Trophoblast cell (in vitro differentiated cells and primary cell): Measurements from ENCODE around the gene ASB2.

Experiments used
- DNase-seq, 2 donors: peaks; one replicate each; pipeline ENCODE4 v3.0.0-alpha.2; 2016
- H2AFZ ChIP-seq: 2 replicates; pipeline ENCODE4 v1.6.1; 2013; ENCODE audit warnings: low read length, moderate library complexity, mild to moderate bottlenecking; ENCODE audit not compliant: insufficient read depth, poor library complexity
- H2AK5ac ChIP-seq: 2 replicates; pipeline ENCODE4 v1.6.1; 2013; ENCODE audit warnings: mild to moderate bottlenecking, low read length
- H2BK120ac ChIP-seq: 2 replicates; pipeline ENCODE4 v1.6.1; 2013; ENCODE audit warnings: low read length, mild to moderate bottlenecking, moderate library complexity; ENCODE audit not compliant: insufficient read depth, poor library complexity
- H2BK12ac ChIP-seq: 2 replicates; pipeline ENCODE4 v1.6.1; 2013; ENCODE audit warnings: mild to moderate bottlenecking, low read length, moderate library complexity
- H2BK5ac ChIP-seq: 2 replicates; pipeline ENCODE4 v1.6.1; 2013; ENCODE audit warnings: low read length, low read depth, moderate library complexity, mild to moderate bottlenecking; ENCODE audit not compliant: poor library complexity
- H3K14ac ChIP-seq: 2 replicates; pipeline ENCODE4 v1.6.1; 2013; ENCODE audit warnings: mild to moderate bottlenecking, low read length
- H3K18ac ChIP-seq: 2 replicates; pipeline ENCODE4 v1.6.1; 2013; ENCODE audit warnings: mild to moderate bottlenecking, low read length
- H3K23ac ChIP-seq: 2 replicates; pipeline ENCODE4 v1.6.1; 2013; ENCODE audit warnings: low read length
- H3K27ac ChIP-seq: 2 replicates; pipeline ENCODE4 v1.5.1; 2013; ENCODE audit warnings: low read depth, mild to moderate bottlenecking, inconsistent platforms, low read length, moderate library complexity
- H3K27me3 ChIP-seq: 2 replicates; pipeline ENCODE4 v1.6.1; 2013; ENCODE audit warnings: inconsistent platforms, mild to moderate bottlenecking, low read length, moderate library complexity; ENCODE audit not compliant: insufficient read depth
- H3K36me3 ChIP-seq, 2 experiments: 1 replicate in 1 of 2; 2 replicates in 1 of 2; pipeline ENCODE4 v1.6.1; 2013; ENCODE audit warnings: low read length in 2 of 2, mild to moderate bottlenecking in 2 of 2, moderate library complexity in 1 of 2; ENCODE audit not compliant: insufficient read depth in 2 of 2, control insufficient read depth in 1 of 2
- H3K4ac ChIP-seq: 2 replicates; pipeline ENCODE4 v1.6.1; 2013; ENCODE audit warnings: low read depth, mild to moderate bottlenecking, low read length, moderate library complexity
- H3K4me1 ChIP-seq, 2 experiments: 1 replicate in 1 of 2; 2 replicates in 1 of 2; pipeline ENCODE4 v1.6.1; 2013; ENCODE audit warnings: low read length in 2 of 2, mild to moderate bottlenecking in 2 of 2, moderate library complexity in 1 of 2; ENCODE audit not compliant: insufficient read depth in 2 of 2, control insufficient read depth in 1 of 2
- H3K4me2 ChIP-seq: 2 replicates; pipeline ENCODE4 v1.6.1; 2013; ENCODE audit warnings: inconsistent platforms, mild to moderate bottlenecking, low read length, moderate library complexity
- H3K4me3 ChIP-seq: 2 replicates; pipeline ENCODE4 v1.5.1; 2013; ENCODE audit warnings: mild to moderate bottlenecking, low read depth, low read length, inconsistent platforms
- H3K79me1 ChIP-seq: one replicate; pipeline ENCODE4 v1.6.1; 2013; ENCODE audit warnings: low read length
- H3K79me2 ChIP-seq: 2 replicates; pipeline ENCODE4 v1.6.1; 2013; ENCODE audit warnings: low read length, mild to moderate bottlenecking; ENCODE audit not compliant: control insufficient read depth, insufficient read depth, poor library complexity
- H3K9ac ChIP-seq: 2 replicates; pipeline ENCODE4 v1.6.1; 2013; ENCODE audit warnings: mild to moderate bottlenecking, low read length
- H3K9me3 ChIP-seq: 2 replicates; pipeline ENCODE4 v1.6.1; 2013; ENCODE audit warnings: low read depth, mild to moderate bottlenecking, control low read depth, inconsistent platforms, low read length; ENCODE audit not compliant: insufficient read depth
- H4K12ac ChIP-seq: 2 replicates; pipeline ENCODE4 v1.6.1; 2013; ENCODE audit warnings: low read depth, mild to moderate bottlenecking, low read length, moderate library complexity
- H4K8ac ChIP-seq: 2 replicates; pipeline ENCODE4 v1.6.1; 2013; ENCODE audit warnings: low read depth, mild to moderate bottlenecking, low read length, moderate library complexity
- H4K91ac ChIP-seq: one replicate; pipeline ENCODE4 v1.6.1; 2013; ENCODE audit warnings: low read depth, mild to moderate bottlenecking, low read length, moderate library complexity
- WGBS: extraction: QIAGEN DNeasy Blood & Tissue Kit; methylation state at CpG from one replicate; pipeline ENCODE4 v1.1.7; 2013; ENCODE audit warnings: missing lambda C conversion rate; ENCODE audit not compliant: insufficient read length, insufficient coverage; ENCODE audit errors: extremely low coverage; 5-methylcytosine and 5-hydroxymethylcytosine counted together

The ASB2 gene

GRCh38 chr14:93914278-93914677, 62.1 kb downstream of the ASB2 start:
- no peak for DNase-seq
- no peak overlapping the region for H3K14ac ChIP-seq
- H3K9me3 ChIP-seq = peaks cover 2% of the 10 kb centered on the region
- H4K12ac ChIP-seq = no peak overlapping the region
- no peak overlapping the region for H3K4me3 ChIP-seq
- H2AFZ ChIP-seq = no peak overlapping the region
- H3K4me1 ChIP-seq = no peaks in the 10 kb centered on the region
- H3K79me2 ChIP-seq = no peaks in the 10 kb centered on the region
- no peak overlapping the region for H3K23ac ChIP-seq
- no peak overlapping the region for H2BK120ac ChIP-seq
- H3K79me1 ChIP-seq = no peaks in the 10 kb centered on the region
- no peak overlapping the region for H3K4ac ChIP-seq
- H3K4me2 ChIP-seq = no peak overlapping the region
- H3K9ac ChIP-seq = no peak overlapping the region
- H3K27me3 ChIP-seq = no peaks in the 10 kb centered on the region
- no peak overlapping the region for H4K91ac ChIP-seq
- H2AK5ac ChIP-seq = no peak overlapping the region
- H3K36me3 ChIP-seq = no peaks in the 10 kb centered on the region
- H4K8ac ChIP-seq = no peak overlapping the region
- H3K18ac ChIP-seq = no peak overlapping the region
- no peak overlapping the region for H3K27ac ChIP-seq
- no CpG with 5 or more reads among the region's 4 CpGs for WGBS
- no peak overlapping the region for H2BK5ac ChIP-seq
- no peak overlapping the region for H2BK12ac ChIP-seq

GRCh38 chr14:93912782-93913181, 63.6 kb downstream of the ASB2 start:
- Histone ChIP-seq H2BK120ac (no peak overlapping the region), H3K14ac (no peak overlapping the region), H3K27me3 (no peaks in the 10 kb centered on the region), H2BK5ac (no peak overlapping the region), H2BK12ac (no peak overlapping the region), H2AFZ (no peak overlapping the region), H4K12ac (no peak overlapping the region), H3K79me2 (no peaks in the 10 kb centered on the region), H3K4me3 (no peak overlapping the region), H4K8ac (no peak overlapping the region), H2AK5ac (no peak overlapping the region), H4K91ac (no peak overlapping the region), H3K36me3 (no peaks in the 10 kb centered on the region), H3K27ac (no peak overlapping the region), H3K4me2 (no peak overlapping the region), H3K18ac (no peak overlapping the region), H3K4ac (no peak overlapping the region), H3K9me3 (no peaks in the 10 kb centered on the region), H3K79me1 (no peaks in the 10 kb centered on the region), H3K9ac (no peak overlapping the region), H3K4me1 (no peaks in the 10 kb centered on the region), H3K23ac (no peak overlapping the region)
- WGBS = no CpG with 5 or more reads among the region's 4 CpGs
- no peak for DNase-seq

- no peak overlapping the region for H3K4ac ChIP-seq
- no peak overlapping the region for H3K9ac ChIP-seq
- H3K36me3 ChIP-seq = no peaks in the 10 kb centered on the region
- no peaks in the 10 kb centered on the region for H3K4me1 ChIP-seq
- H2BK5ac ChIP-seq = no peak overlapping the region
- H3K79me1 ChIP-seq = no peaks in the 10 kb centered on the region
- no peaks in the 10 kb centered on the region for H3K27me3 ChIP-seq
- no peak overlapping the region for H2BK12ac ChIP-seq
- no peak for DNase-seq
- no peak overlapping the region for H2AK5ac ChIP-seq
- no peak overlapping the region for H2BK120ac ChIP-seq
- no peak overlapping the region for H3K18ac ChIP-seq
- no peak overlapping the region for H4K8ac ChIP-seq
- H3K4me3 ChIP-seq = no peak overlapping the region
- H3K23ac ChIP-seq = no peak overlapping the region
- H3K4me2 ChIP-seq = no peak overlapping the region
- H2AFZ ChIP-seq = no peak overlapping the region
- H3K27ac ChIP-seq = no peak overlapping the region
- H3K9me3 ChIP-seq = no peaks in the 10 kb centered on the region
- no peaks in the 10 kb centered on the region for H3K79me2 ChIP-seq
- no peak overlapping the region for H4K91ac ChIP-seq
- no CpG with 5 or more reads among the region's 5 CpGs for WGBS
- no peak overlapping the region for H3K14ac ChIP-seq
- H4K12ac ChIP-seq = no peak overlapping the region
Measured at GRCh38 chr14:93911975-93912615, 64.3 kb downstream of the ASB2 start.

- Histone ChIP-seq H3K4me1 (no peaks in the 10 kb centered on the region), H3K23ac (no peak overlapping the region), H4K12ac (no peak overlapping the region), H3K4me2 (no peak overlapping the region), H3K27me3 (no peaks in the 10 kb centered on the region), H4K91ac (no peak overlapping the region), H3K9ac (no peak overlapping the region), H3K36me3 (no peaks in the 10 kb centered on the region), H4K8ac (no peak overlapping the region), H3K4ac (no peak overlapping the region), H2BK5ac (no peak overlapping the region), H2BK12ac (no peak overlapping the region), H3K18ac (no peak overlapping the region), H3K27ac (no peak overlapping the region), H2AK5ac (no peak overlapping the region), H3K79me2 (no peaks in the 10 kb centered on the region), H3K14ac (no peak overlapping the region), H3K4me3 (no peak overlapping the region), H2AFZ (no peak overlapping the region), H2BK120ac (no peak overlapping the region), H3K9me3 (peaks cover 1% of the 10 kb centered on the region), H3K79me1 (peaks cover 2% of the 10 kb centered on the region)
- no CpG with 5 or more reads among the region's 5 CpGs for WGBS
- no peak for DNase-seq
Measured at GRCh38 chr14:93909429-93910128, 66.8 kb downstream of the ASB2 start.
